ENCODE measurements around the gene ZBTB25.

ZBTB25 gene

GRCh38 chr14:64416348-64416932 lies 87.2 kb downstream of the ZBTB25 start:
- TF ChIP-seq FOXM1 (IDR thresholded peaks at IDR 0.05; ENCODE audit: borderline replicate concordance, low read depth): no peak
- no peak for TF ChIP-seq RAD21 (IDR thresholded peaks at IDR 0.05; ENCODE audit: low read depth)

- TF ChIP-seq EGR1 (IDR thresholded peaks at IDR 0.05): no peak
- no peak for TF ChIP-seq USF1 (IDR thresholded peaks at IDR 0.05)
- TF ChIP-seq CEBPB (IDR thresholded peaks at IDR 0.05): no peak
- TF ChIP-seq EP300 (IDR thresholded peaks at IDR 0.05; ENCODE audit: borderline replicate concordance): no peak
- no peak for TF ChIP-seq TCF12 (IDR thresholded peaks at IDR 0.05; ENCODE audit: low read depth)
- no peak for TF ChIP-seq REST (IDR thresholded peaks at IDR 0.05; ENCODE audit: low read depth)
- no peak for TF ChIP-seq CREB1 (IDR thresholded peaks at IDR 0.05; ENCODE audit: low read depth)
- TF ChIP-seq FOXM1 (IDR thresholded peaks at IDR 0.05; ENCODE audit: borderline replicate concordance, low read depth): no peak
- no peak for TF ChIP-seq ZBTB7A (IDR thresholded peaks at IDR 0.05; ENCODE audit: low read depth)
- TF ChIP-seq YY1 (IDR thresholded peaks at IDR 0.05; ENCODE audit: low read depth): no peak
- no peak for TF ChIP-seq TAF1 (IDR thresholded peaks at IDR 0.05; ENCODE audit: low read depth)
- TF ChIP-seq MAX (IDR thresholded peaks at IDR 0.05): no peak
- TF ChIP-seq RAD21 (IDR thresholded peaks at IDR 0.05; ENCODE audit: low read depth): no peak
- no peak for TF ChIP-seq NFIC (IDR thresholded peaks at IDR 0.05)
These were observed 91.4 kb downstream of the ZBTB25 start for GRCh38 chr14:64412237-64412636.

- TF ChIP-seq EP300 (IDR thresholded peaks at IDR 0.05; ENCODE audit: borderline replicate concordance) (no peak), TCF12 (IDR thresholded peaks at IDR 0.05; ENCODE audit: low read depth) (no peak), ZBTB7A (IDR thresholded peaks at IDR 0.05; ENCODE audit: low read depth) (no peak), CEBPB (IDR thresholded peaks at IDR 0.05) (no peak), TAF1 (IDR thresholded peaks at IDR 0.05; ENCODE audit: low read depth) (no peak)
These were observed 92.6 kb downstream of the ZBTB25 start for GRCh38 chr14:64411001-64411400.

- TF ChIP-seq EP300 (IDR thresholded peaks at IDR 0.05; ENCODE audit: borderline replicate concordance) (no peak), TEAD4 (IDR thresholded peaks at IDR 0.05) (peak; percentile 69), CREB1 (IDR thresholded peaks at IDR 0.05; ENCODE audit: low read depth) (no peak)
These were observed 93.4 kb downstream of the ZBTB25 start for GRCh38 chr14:64410084-64410774.

GRCh38 chr14:64409126-64409920 lies 94.3 kb downstream of the ZBTB25 start:
- TF ChIP-seq CEBPB (IDR thresholded peaks at IDR 0.05) (no peak), TEAD4 (IDR thresholded peaks at IDR 0.05) (no peak), MAX (IDR thresholded peaks at IDR 0.05) (no peak), TAF1 (IDR thresholded peaks at IDR 0.05; ENCODE audit: low read depth) (no peak), NFIC (IDR thresholded peaks at IDR 0.05) (no peak), YY1 (IDR thresholded peaks at IDR 0.05; ENCODE audit: low read depth) (no peak), RAD21 (IDR thresholded peaks at IDR 0.05; ENCODE audit: low read depth) (no peak), EGR1 (IDR thresholded peaks at IDR 0.05) (no peak), FOXM1 (IDR thresholded peaks at IDR 0.05; ENCODE audit: borderline replicate concordance, low read depth) (no peak), REST (IDR thresholded peaks at IDR 0.05; ENCODE audit: low read depth) (no peak), USF1 (IDR thresholded peaks at IDR 0.05) (no peak), ZBTB7A (IDR thresholded peaks at IDR 0.05; ENCODE audit: low read depth) (no peak), TCF12 (IDR thresholded peaks at IDR 0.05; ENCODE audit: low read depth) (no peak), EP300 (IDR thresholded peaks at IDR 0.05; ENCODE audit: borderline replicate concordance) (no peak), CREB1 (IDR thresholded peaks at IDR 0.05; ENCODE audit: low read depth) (no peak)

Data from Ishikawa (cell line).